SK-N-SH (cell line): Measurements from ENCODE around the gene LHPP. TPM values are rescaled to one million over a fixed set of nuclear protein-coding genes. Genes with fewer than 3 reads are reported as not detected.

ENCODE experiments used
- CTCF ChIA-PET: fragments of 300-600, 350-600 bp; formaldehyde crosslinking; extraction: SDS; loops from one replicate; lab custom pipeline; 2021; lab: Yijun Ruan, JAX
- POLR2A ChIA-PET: fragments of 350-600 bp; sonication (Branson Sonifier 250); formaldehyde crosslinking; extraction: SDS; loops from one replicate; lab custom pipeline; 2020; ENCODE audit warnings: antibody characterized with exemption, inconsistent platforms; lab: Yijun Ruan, JAX
- DNase-seq: peaks from one replicate; pipeline ENCODE4 v3.0.0; 2012
- H2AFZ ChIP-seq: fragments of 200-600 bp; sonication (generic); 2 replicates; pipeline ENCODE4 v1.8.1; 2016; ENCODE audit warnings: antibody characterized with exemption, mild to moderate bottlenecking, low read depth
- H3F3A ChIP-seq: fragments of 200-600 bp; sonication (generic); replicated peaks from 2 replicates; pipeline ENCODE3; 2016; ENCODE audit warnings: antibody characterized with exemption, mild to moderate bottlenecking; ENCODE audit not compliant: insufficient read depth
- H3K27ac ChIP-seq, 2 experiments: fragments of 200-500 bp in 1 of 2; fragments of 200-600 bp in 1 of 2; sonication (Bioruptor generic) in 1 of 2; sonication (generic), shearing (Covaris generic) in 1 of 2; 2 replicates each; pipeline versions ENCODE4 v1.5.1 to v1.6.1; 2014 to 2016; ENCODE audit warnings: low read depth in 2 of 2, inconsistent platforms in 1 of 2, low read length in 1 of 2, mild to moderate bottlenecking in 1 of 2, mixed read lengths in 1 of 2
- H3K27me3 ChIP-seq: fragments of 200-600 bp; sonication (generic), shearing (Covaris generic); 2 replicates; pipeline ENCODE4 v1.6.1; 2016; ENCODE audit warnings: mixed run types; ENCODE audit not compliant: insufficient read depth
- H3K36me3 ChIP-seq, 2 experiments: fragments of 200-500 bp in 1 of 2; fragments of 200-600 bp in 1 of 2; sonication (Bioruptor generic) in 1 of 2; sonication (generic) in 1 of 2; replicated peaks in 1 of 2; 2 replicates each; pipeline versions ENCODE3 to v1.5.1; 2014 to 2016; ENCODE audit warnings: low read length in 1 of 2, mild to moderate bottlenecking in 1 of 2; ENCODE audit not compliant: insufficient read depth in 2 of 2, control insufficient read depth in 1 of 2
- H3K4me1 ChIP-seq, 2 experiments: fragments of 200-500 bp in 1 of 2; fragments of 200-600 bp in 1 of 2; sonication (Bioruptor generic) in 1 of 2; sonication (generic), shearing (Covaris generic) in 1 of 2; 2 replicates each; pipeline versions ENCODE4 v1.5.1 to v1.6.1; 2014 to 2016; ENCODE audit warnings: low read depth in 1 of 2, low read length in 1 of 2, mixed run types in 1 of 2; ENCODE audit not compliant: insufficient read depth in 2 of 2, control insufficient read depth in 1 of 2
- H3K4me2 ChIP-seq: fragments of 200-600 bp; sonication (generic), shearing (Covaris generic); 2 replicates; pipeline ENCODE4 v1.6.1; 2017; ENCODE audit warnings: mixed run types
- H3K4me3 ChIP-seq, 2 experiments: fragments of 200-500 bp in 1 of 2; fragments of 200-600 bp in 1 of 2; sonication (Bioruptor generic) in 1 of 2; sonication (generic), shearing (Covaris generic) in 1 of 2; 2 replicates each; pipeline versions ENCODE4 v1.5.1 to v1.8.1; 2014 to 2016; ENCODE audit warnings: low read depth in 2 of 2, inconsistent platforms in 1 of 2, low read length in 1 of 2, mild to moderate bottlenecking in 1 of 2, mixed read lengths in 1 of 2, moderate library complexity in 1 of 2
- H3K79me2 ChIP-seq: fragments of 200-600 bp; sonication (generic); 2 replicates; pipeline ENCODE4 v1.8.1; 2017; ENCODE audit warnings: mild to moderate bottlenecking; ENCODE audit not compliant: insufficient read depth
- H3K9ac ChIP-seq: fragments of 200-600 bp; sonication (generic); 2 replicates; pipeline ENCODE4 v1.6.1; 2017; ENCODE audit warnings: mixed run types
- H3K9me2 ChIP-seq: fragments of 200-600 bp; sonication (generic); 2 replicates; pipeline ENCODE4 v1.6.1; 2017; ENCODE audit warnings: mixed run types
- H3K9me3 ChIP-seq: fragments of 200-600 bp; sonication (generic); 2 replicates; pipeline ENCODE4 v1.6.1; 2017; ENCODE audit warnings: mixed run types, mild to moderate bottlenecking, moderate library complexity
- H4K20me1 ChIP-seq: fragments of 200-600 bp; sonication (generic); 2 replicates; pipeline ENCODE4 v1.6.1; 2017; ENCODE audit warnings: mild to moderate bottlenecking, mixed run types; ENCODE audit not compliant: insufficient read depth
- CHD2 ChIP-seq: fragments of 150-350 bp; IDR thresholded peaks from 2 replicates; pipeline ENCODE4 v1.6.1; 2018; ENCODE audit warnings: low read length; ENCODE audit not compliant: partially characterized antibody
- EZH2phosphoT487 ChIP-seq: fragments of 200-600 bp; sonication (generic); IDR thresholded peaks from 2 replicates; pipeline ENCODE4 v1.6.1; 2017; ENCODE audit warnings: low read depth, mixed run types, mild to moderate bottlenecking, antibody characterized with exemption, moderate library complexity, borderline replicate concordance
- FOSL2 ChIP-seq: IDR thresholded peaks from 2 replicates; pipeline ENCODE4 v1.4.0; 2012; ENCODE audit warnings: low read depth, mild to moderate bottlenecking, moderate library complexity, borderline replicate concordance
- FOXJ3 ChIP-seq: sonication (generic); formaldehyde crosslinking; IDR thresholded peaks from 2 replicates; pipeline ENCODE4 v1.5.1; 2020; ENCODE audit warnings: mild to moderate bottlenecking, missing genetic modification reagents
- FOXM1 ChIP-seq: IDR thresholded peaks from 2 replicates; pipeline ENCODE4 v1.4.0; 2012; ENCODE audit warnings: low read depth, mild to moderate bottlenecking
- GABPA ChIP-seq: IDR thresholded peaks from 2 replicates; pipeline ENCODE4 v1.4.0; 2012; ENCODE audit warnings: low read depth, mild to moderate bottlenecking
- NFIC ChIP-seq: IDR thresholded peaks from 2 replicates; pipeline ENCODE4 v1.4.0; 2012; ENCODE audit warnings: borderline replicate concordance
- POLR2AphosphoS5 ChIP-seq: IDR thresholded peaks from 2 replicates; pipeline ENCODE4 v1.6.1; 2012; ENCODE audit warnings: low read depth, low read length
- RCOR1 ChIP-seq: fragments of 150-350 bp; IDR thresholded peaks from 2 replicates; pipeline ENCODE4 v1.6.1; 2017; ENCODE audit warnings: antibody characterized with exemption, low read length
- RFX5 ChIP-seq: IDR thresholded peaks from 2 replicates; pipeline ENCODE4 v1.6.1; 2012; ENCODE audit warnings: mild to moderate bottlenecking, improper control_type of control experiment, low read length
- RXRA ChIP-seq: IDR thresholded peaks from 2 replicates; pipeline ENCODE4 v1.4.0; 2012; ENCODE audit warnings: low read depth, mild to moderate bottlenecking, borderline replicate concordance
- SIN3A ChIP-seq: IDR thresholded peaks from 2 replicates; pipeline ENCODE4 v1.6.1; 2012; ENCODE audit warnings: low read depth, mild to moderate bottlenecking, low read length, moderate library complexity, borderline replicate concordance
- SMC3 ChIP-seq: IDR thresholded peaks from 2 replicates; pipeline ENCODE4 v1.6.1; 2012; ENCODE audit warnings: low read depth, low read length, improper control_type of control experiment
- TAF1 ChIP-seq: IDR thresholded peaks from 2 replicates; pipeline ENCODE4 v1.6.1; 2012; ENCODE audit warnings: low read depth, mild to moderate bottlenecking, low read length, moderate library complexity, borderline replicate concordance
- WGBS: methylation state at CpG from one replicate; pipeline ENCODE4 v1.1.6; 2017; ENCODE audit warnings: low lambda C conversion rate; 5-methylcytosine and 5-hydroxymethylcytosine counted together
- polyA plus RNA-seq, 3 experiments: library from polyadenylated mRNA; depleted of rRNA; stranded (reverse); fragments of >200 nt; gene quantifications; 2 replicates each; pipeline ENCODE4 v1.2.3, GENCODE V29; 2012
- TF ChIP-seq, protein P1 (sequence below): fragments of 150-350 bp; IDR thresholded peaks from 2 replicates; pipeline ENCODE4 v1.6.1; 2017; ENCODE audit warnings: antibody characterized with exemption, low read length, low read depth, borderline replicate concordance
- TF ChIP-seq, protein P2 (sequence below): IDR thresholded peaks from 2 replicates; pipeline ENCODE4 v1.4.0; 2012; ENCODE audit warnings: low read depth, borderline replicate concordance
- TF ChIP-seq, protein P3 (sequence below): IDR thresholded peaks from 2 replicates; pipeline ENCODE4; 2012
- TF ChIP-seq, protein P4 (sequence below): IDR thresholded peaks from 2 replicates; pipeline ENCODE4 v1.6.1; 2012; ENCODE audit warnings: mild to moderate bottlenecking, low read depth, low read length, moderate library complexity

Gene LHPP
- polyA plus RNA-seq, 1 of the 3 experiments (the other 2 are of a cell fraction), result 29.8 TPM

DNA sequence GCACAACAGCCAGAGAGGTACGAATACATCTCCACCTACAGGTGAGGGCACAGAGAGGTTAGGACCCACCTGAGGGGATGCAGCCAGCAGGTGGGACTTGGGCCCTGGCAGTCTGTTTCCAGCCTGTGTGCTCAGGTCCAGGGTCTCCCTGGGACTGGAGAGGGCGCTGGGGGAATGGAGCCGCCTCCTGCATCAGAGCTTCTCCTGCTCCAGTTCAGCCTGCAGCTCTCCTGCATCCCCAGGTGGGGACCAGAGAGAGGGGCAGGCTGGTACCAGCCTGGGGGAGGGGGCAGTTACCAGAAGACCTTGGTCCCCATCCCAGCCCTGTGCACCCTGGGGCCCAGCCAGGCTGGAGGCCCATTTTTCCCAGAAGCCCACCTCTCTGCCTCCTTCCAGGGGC lies 80.7 kb downstream of the LHPP start:
- TF ChIP-seq RXRA (no peak), NFIC (no peak), FOXJ3 (no peak), GABPA (no peak), SMC3 (no peak), RCOR1 (no peak)
- TF ChIP-seq, protein P1, sequence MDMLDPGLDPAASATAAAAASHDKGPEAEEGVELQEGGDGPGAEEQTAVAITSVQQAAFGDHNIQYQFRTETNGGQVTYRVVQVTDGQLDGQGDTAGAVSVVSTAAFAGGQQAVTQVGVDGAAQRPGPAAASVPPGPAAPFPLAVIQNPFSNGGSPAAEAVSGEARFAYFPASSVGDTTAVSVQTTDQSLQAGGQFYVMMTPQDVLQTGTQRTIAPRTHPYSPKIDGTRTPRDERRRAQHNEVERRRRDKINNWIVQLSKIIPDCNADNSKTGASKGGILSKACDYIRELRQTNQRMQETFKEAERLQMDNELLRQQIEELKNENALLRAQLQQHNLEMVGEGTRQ, result no peak
- TF ChIP-seq, protein P2, sequence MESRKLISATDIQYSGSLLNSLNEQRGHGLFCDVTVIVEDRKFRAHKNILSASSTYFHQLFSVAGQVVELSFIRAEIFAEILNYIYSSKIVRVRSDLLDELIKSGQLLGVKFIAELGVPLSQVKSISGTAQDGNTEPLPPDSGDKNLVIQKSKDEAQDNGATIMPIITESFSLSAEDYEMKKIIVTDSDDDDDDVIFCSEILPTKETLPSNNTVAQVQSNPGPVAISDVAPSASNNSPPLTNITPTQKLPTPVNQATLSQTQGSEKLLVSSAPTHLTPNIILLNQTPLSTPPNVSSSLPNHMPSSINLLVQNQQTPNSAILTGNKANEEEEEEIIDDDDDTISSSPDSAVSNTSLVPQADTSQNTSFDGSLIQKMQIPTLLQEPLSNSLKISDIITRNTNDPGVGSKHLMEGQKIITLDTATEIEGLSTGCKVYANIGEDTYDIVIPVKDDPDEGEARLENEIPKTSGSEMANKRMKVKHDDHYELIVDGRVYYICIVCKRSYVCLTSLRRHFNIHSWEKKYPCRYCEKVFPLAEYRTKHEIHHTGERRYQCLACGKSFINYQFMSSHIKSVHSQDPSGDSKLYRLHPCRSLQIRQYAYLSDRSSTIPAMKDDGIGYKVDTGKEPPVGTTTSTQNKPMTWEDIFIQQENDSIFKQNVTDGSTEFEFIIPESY, result no peak
- TF ChIP-seq, all 33 proteins: peak for 0
- Histone ChIP-seq H3K27me3 (no peaks in the 10 kb centered on the region), H3K4me1 (peaks cover 0 to under 1% of the 10 kb centered on the region in 2 experiments; a peak in 1 of 4 replicates), H3F3A (no peaks in the 10 kb centered on the region), H3K9ac (no peak overlapping the region), H3K9me3 (no peaks in the 10 kb centered on the region), H3K36me3 (no peaks in the 10 kb centered on the region), H3K27ac (no peak overlapping the region), H3K79me2 (no peaks in the 10 kb centered on the region), H3K4me3 (no peak overlapping the region), H2AFZ (no peak overlapping the region), H3K9me2 (no peaks in the 10 kb centered on the region), H3K4me2 (no peak overlapping the region), H4K20me1 (no peaks in the 10 kb centered on the region)
- ChIA-PET POLR2A (interaction anchor here (1.3 kb wide), 1 partner anchor 199 kb away, joined by 5 read pairs; no protein-coding TSS in a partner anchor), CTCF (interaction anchor here (5.2 to 15.3 kb wide), 3 partner anchors 12 to 204 kb away, joined by 45 to 192 read pairs (median 105); partner anchors contain the start of gene FAM53B)
- WGBS, result 80% methylated on average over 1 of the region's 3 CpGs
- DNase-seq, result no peak

DNA sequence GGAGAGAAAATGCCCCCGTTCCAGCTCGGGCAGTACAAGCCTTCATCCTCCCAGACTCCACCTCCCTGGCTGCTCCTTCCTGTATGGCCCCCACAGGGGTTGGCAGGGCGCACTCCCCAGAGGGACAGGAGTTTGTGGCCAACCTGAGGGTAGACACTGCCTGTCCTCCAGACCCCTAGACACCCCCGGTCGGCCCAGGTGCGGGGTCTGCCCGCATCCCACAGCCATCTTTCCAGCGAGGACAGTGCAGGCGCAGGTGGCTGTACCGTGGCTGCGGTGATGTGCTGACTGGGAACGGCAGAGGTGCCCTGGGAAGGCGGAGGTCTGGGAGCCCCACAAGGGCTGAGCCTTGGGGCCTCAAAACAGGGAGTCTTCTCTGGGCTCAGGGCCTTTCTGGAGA lies 81.5 kb downstream of the LHPP start:
- peaks cover 0 to 6% of the 10 kb centered on the region in 2 experiments; a peak in 1 of 4 replicates for H3K4me1 ChIP-seq
- 74% methylated on average over 9 of the region's 13 CpGs for WGBS
- CTCF ChIA-PET, result interaction anchor here (0.7 to 15.3 kb wide), 4 partner anchors 10 to 198 kb away, joined by 3 to 192 read pairs (median 3); no protein-coding TSS in a partner anchor

More for the DNA sequence above, 81.5 kb downstream of the LHPP start:
- POLR2A ChIA-PET, result no interaction called here
- H2AFZ ChIP-seq, result no peak overlapping the region
- H3K4me2 ChIP-seq, result no peak overlapping the region
- no peaks in the 10 kb centered on the region for H3K36me3 ChIP-seq
- TF ChIP-seq SMC3 (no peak), RFX5 (no peak), FOSL2 (no peak), EZH2phosphoT487 (no peak), SIN3A (no peak), FOXM1 (no peak), CHD2 (no peak), POLR2AphosphoS5 (no peak), GABPA (no peak), TAF1 (no peak)
- TF ChIP-seq, protein P3, sequence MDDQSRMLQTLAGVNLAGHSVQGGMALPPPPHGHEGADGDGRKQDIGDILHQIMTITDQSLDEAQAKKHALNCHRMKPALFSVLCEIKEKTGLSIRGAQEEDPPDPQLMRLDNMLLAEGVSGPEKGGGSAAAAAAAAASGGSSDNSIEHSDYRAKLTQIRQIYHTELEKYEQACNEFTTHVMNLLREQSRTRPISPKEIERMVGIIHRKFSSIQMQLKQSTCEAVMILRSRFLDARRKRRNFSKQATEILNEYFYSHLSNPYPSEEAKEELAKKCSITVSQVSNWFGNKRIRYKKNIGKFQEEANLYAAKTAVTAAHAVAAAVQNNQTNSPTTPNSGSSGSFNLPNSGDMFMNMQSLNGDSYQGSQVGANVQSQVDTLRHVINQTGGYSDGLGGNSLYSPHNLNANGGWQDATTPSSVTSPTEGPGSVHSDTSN, result no peak
- TF ChIP-seq, protein P4, sequence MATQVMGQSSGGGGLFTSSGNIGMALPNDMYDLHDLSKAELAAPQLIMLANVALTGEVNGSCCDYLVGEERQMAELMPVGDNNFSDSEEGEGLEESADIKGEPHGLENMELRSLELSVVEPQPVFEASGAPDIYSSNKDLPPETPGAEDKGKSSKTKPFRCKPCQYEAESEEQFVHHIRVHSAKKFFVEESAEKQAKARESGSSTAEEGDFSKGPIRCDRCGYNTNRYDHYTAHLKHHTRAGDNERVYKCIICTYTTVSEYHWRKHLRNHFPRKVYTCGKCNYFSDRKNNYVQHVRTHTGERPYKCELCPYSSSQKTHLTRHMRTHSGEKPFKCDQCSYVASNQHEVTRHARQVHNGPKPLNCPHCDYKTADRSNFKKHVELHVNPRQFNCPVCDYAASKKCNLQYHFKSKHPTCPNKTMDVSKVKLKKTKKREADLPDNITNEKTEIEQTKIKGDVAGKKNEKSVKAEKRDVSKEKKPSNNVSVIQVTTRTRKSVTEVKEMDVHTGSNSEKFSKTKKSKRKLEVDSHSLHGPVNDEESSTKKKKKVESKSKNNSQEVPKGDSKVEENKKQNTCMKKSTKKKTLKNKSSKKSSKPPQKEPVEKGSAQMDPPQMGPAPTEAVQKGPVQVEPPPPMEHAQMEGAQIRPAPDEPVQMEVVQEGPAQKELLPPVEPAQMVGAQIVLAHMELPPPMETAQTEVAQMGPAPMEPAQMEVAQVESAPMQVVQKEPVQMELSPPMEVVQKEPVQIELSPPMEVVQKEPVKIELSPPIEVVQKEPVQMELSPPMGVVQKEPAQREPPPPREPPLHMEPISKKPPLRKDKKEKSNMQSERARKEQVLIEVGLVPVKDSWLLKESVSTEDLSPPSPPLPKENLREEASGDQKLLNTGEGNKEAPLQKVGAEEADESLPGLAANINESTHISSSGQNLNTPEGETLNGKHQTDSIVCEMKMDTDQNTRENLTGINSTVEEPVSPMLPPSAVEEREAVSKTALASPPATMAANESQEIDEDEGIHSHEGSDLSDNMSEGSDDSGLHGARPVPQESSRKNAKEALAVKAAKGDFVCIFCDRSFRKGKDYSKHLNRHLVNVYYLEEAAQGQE, result no peak
- H3K9me3 ChIP-seq, result no peaks in the 10 kb centered on the region
- no peak overlapping the region for H3K4me3 ChIP-seq
- H3K9ac ChIP-seq, result no peak overlapping the region
- H3K9me2 ChIP-seq, result no peaks in the 10 kb centered on the region
- H3K27me3 ChIP-seq, result no peaks in the 10 kb centered on the region
- no peaks in the 10 kb centered on the region for H3K79me2 ChIP-seq
- no peak overlapping the region for H3K27ac ChIP-seq
- no peak for DNase-seq
- no peaks in the 10 kb centered on the region for H4K20me1 ChIP-seq
- H3F3A ChIP-seq, result no peaks in the 10 kb centered on the region
